GM12878 (cell line): ENCODE measurements around the gene PRH1.

ENCODE experiments used
- ELK1 ChIP-seq: IDR thresholded peaks from 2 replicates; pipeline ENCODE4 v1.6.1; 2012; ENCODE audit warnings: low read depth, low read length, improper control_type of control experiment
- EP300 ChIP-seq, 2 experiments: fragments of 150-350 bp in 1 of 2; IDR thresholded peaks; 2 replicates each; pipeline ENCODE4 v1.6.1; 2011 to 2012; ENCODE audit warnings: low read depth in 2 of 2, low read length in 2 of 2, borderline replicate concordance in 1 of 2, improper control_type of control experiment in 1 of 2, inconsistent platforms in 1 of 2; ENCODE audit not compliant: control insufficient read depth in 1 of 2
- EZH2 ChIP-seq: IDR thresholded peaks from 2 replicates; pipeline ENCODE4 v1.6.1; 2012; ENCODE audit warnings: low read depth, mild to moderate bottlenecking, control low read depth, inconsistent platforms, low read length, borderline replicate concordance; ENCODE audit not compliant: control insufficient read depth
- POLR2AphosphoS5 ChIP-seq: IDR thresholded peaks from 2 replicates; pipeline ENCODE4 v1.6.1; 2011; ENCODE audit warnings: mild to moderate bottlenecking, low read length, inconsistent platforms

- TF ChIP-seq ELK1 (no peak), EP300 (IDR thresholded peaks at IDR 0.05; ENCODE audit: borderline replicate concordance in 1 of 2, control insufficient read depth in 1 of 2, low read depth in 2 of 2, low read length in 2 of 2) (no peak), POLR2AphosphoS5 (no peak), EZH2 (no peak)
Observed at GRCh38 chr12:10896854-10897253, 12.8 kb upstream of the PRH1 start.
